Hematopoietic multipotent progenitor cell treated with erythropoietin and hydrocortisone succinate and interleukin-3 and kit ligand, for 8 days (in vitro differentiated cells): Measurements from ENCODE around the gene NXN.
"Not testable (repeated sequence)": the region's sequence is repeated elsewhere in the genome, so short reads cannot be mapped to it uniquely, and the experiment has no call there.

Source experiments
- DNase-seq: peaks from one replicate; pipeline ENCODE4 v3.0.0-alpha.2; 2015

NXN gene

DNA sequence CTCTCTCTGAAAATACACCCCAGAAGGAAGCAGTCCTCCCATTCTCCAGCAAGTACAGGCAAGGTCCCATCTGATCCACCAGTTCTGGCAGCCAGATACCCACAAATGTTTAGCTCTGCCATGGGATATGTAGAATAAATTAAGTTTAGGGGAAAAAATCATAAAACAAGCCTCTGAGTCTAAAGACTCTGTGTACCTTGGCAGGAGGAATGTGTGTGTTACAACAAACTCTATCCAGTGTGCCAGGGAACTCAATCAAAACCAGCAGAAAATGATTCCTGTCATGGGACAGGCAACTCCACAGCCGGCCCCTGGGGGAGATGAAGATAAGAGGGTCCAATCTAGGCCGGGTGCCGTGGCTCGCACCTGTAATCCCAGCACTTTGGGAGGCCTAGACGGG lies 124.0 kb downstream of the NXN start:
- DNase-seq: no peak

DNA sequence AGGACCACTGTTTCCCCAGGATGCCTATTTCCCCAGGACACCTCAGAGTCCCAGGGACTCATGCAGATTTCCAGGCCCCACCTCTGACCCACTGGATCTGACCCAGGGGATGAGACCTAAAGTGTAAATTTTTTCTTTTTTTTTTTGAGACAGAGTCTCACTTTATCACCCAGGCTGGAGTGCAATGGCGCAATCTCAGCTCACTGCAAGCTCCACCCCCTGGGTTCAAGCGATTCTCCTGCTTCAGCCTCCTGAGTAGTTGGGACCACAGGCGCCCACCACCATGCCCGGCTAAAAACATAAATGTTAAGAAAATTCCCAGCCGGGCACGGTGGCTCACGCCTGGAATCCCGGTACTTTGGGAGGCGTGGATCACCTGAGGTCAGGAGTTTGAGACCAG lies 126.7 kb downstream of the NXN start:
- not testable (repeated sequence) for DNase-seq

DNA sequence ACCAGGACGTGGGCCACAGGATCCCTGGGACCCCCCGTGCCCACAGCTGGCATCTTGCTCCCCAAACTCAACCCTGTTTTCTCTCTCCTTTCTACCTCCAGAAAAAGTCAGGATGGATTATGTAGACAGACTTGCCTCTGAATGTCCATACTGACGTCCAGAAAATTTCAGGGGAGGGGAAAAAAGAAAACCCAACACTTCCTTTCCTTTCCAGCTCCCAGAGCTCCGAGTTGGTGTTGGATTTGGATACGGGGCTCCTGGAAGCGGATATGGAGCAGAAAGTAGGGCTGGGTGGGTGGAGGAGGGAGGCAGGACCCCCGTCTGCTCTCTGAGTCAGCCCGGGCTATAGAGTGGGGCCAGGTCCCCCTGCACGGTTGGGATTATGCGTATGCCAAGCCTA lies 127.2 kb downstream of the NXN start:
- no peak for DNase-seq

DNA sequence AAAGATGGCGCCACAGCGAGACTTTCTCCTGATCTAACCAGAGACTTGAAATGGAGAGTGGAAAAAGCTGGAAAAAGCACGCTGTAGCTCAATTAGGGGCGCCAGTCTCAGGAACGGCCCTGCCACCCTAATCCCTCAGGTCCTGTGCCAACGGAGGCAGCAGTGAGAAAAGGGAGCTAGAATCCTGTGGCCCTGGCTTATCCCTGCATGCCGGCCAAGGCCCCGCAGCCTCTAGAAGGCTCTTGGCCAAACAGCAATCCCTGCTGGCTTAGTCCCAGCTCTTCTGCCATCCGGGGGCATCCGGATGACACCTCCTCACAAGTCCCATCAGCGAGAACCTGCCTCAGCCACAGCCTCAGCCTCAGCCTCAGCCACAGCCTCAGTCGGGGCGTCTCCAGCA lies 127.7 kb downstream of the NXN start:
- DNase-seq: no peak

DNA sequence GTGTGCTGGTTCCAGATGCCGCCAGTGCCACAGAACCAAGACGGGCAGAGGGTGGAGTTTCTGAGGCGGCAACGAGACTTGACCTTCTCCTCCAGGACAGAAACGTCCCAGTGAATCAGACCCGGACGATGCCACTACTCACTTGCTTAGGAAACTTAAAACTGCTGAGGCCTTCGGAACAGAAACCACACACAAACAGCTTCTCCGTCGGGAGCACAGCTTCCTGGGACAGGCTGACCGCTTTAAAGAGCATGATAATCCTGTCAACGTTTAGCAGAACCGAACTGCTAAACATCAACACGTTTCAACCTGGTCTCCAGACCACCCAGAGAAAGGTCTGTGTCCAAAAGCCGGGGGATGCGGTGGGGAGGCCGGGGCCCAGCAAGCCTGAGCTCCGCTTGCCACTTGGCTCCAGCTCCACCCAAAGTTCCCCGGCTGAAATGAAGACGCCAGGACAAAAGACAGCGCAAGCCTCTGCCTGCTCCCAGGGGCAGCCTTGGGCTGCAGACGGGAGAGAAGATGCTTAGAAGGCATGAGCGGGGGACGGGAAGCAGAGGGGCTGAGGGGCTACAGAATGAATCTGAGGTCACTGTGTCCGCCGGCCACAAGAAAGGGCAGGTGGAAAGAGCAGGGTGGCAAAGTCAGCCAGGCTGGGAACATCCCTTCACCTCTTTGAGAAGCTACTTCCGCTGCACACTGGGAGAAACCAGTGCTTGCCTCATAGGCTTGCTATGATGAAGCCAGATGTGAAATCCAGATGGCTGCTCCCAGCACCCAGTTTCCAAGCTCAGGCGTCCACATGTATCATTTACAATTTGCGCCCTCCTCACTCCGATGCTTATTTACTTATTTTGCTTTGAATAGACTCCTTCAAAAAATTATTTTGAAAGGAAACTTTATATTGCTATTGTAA lies 128.5 kb downstream of the NXN start:
- DNase-seq: no peak

DNA sequence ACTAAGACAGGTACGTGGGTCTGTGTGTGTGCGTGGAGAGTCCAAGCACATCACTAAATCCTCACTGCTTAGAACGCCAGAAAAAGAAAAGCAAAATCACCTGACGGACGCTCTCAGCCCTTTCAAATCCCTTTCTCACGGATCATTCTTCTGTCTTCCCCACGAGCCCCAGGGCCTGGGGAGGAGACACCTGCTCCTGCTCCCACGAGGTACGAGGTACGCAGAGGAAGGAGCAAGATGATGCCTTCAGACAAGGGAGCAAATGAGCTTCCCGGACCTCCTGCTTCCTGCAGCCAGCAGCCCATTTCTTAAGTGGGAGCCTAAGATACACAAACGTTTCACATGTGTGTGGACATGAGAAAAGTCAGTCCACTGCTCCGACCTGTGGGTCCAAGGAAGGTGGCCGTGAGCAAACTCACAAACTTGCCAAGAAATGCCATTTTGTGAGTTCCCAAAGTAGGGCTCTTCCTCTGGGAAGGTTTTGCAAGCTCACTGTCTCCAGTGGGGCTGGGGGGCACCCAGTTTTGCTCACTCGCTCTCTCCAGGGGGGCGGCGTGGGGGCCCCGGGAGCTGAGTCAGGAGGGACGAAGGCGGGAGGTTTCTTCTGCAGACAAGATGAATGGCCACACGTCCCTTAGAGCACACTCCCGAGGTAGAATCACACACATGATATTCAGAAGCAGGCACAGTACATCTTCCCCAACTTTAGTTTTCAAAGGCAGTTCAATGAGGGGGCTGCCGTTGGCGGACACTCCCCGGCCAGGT lies 129.3 kb downstream of the NXN start:
- no peak for DNase-seq

DNA sequence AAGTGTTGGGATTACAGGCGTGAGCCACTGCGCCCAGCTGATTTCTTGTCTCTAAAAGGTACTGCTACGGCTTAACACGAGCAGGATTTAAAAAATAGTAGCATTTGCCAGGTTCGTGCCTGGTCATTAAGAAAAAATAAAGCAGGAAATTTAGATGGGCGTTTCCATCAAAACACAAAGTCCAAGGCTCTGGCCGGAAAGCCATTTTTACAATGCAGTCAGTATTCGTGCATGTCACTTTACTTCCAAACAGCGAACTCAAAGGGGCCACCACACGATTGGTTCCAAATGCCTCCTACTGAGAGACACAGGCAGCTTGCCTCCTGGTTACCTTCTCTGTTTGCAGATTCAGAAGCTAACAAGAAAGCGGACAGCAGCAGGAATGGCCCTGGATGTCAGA lies 131.2 kb downstream of the NXN start:
- no peak for DNase-seq

DNA sequence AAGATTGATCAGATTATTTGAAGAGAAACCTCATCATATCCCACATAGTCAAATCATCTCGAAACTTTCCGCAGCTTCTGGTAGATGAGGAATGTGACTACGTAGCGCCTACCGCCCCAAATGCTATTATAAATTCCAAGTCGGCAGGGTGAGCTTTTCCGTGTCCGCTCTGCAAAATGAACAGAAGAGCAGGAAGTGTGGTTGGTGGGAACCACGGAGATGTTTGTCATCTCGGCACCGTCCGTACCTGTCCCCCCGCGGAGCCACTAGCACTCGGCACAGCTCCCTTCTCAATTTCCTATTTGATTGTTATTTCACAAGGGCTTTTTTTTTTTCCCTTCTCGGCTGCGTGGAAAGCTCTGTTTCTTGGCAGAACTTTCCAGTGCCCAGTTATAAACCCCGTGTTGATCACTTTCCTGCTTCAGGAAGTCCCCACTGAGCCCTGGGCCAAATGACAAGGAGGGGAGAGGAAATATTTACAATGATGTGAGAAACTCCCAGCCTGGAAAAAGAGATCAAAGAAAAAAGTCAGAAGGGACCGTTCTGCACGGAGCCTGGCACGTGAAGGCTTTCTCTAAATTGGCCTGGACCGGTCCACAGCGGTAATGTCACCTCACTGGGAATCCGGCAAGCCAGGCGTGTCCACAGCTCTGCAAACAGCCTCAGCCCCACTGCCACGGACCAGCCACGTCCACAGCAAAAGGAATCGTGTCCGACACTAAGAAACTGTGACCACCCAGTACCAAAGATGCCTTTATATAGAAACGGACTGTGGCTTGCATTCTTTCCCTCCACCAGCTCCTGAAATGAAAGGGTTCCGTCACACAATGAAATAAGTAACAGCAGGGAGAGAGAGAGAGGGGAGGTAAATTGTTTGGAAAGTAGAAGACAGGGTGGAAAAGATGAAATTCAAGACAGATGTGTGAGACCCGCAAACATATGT lies 132.4 kb downstream of the NXN start:
- DNase-seq: no peak

DNA sequence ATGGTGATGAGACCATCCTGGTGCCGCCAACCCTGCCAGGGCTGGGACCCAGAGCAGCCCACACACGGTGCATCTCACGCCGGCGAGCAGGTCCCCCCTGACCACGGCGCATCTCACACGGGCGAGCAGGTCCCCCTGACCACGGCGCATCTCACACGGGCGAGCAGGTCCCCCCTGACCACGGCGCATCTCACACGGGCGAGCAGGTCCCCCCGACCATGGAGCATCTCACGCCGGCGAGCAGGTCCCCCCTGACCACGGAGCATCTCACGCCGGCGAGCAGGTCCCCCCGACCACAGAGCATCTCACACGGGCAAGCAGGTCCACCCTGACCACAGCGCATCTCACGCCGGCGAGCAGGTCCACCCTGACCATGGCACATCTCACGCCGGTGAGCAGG lies 138.3 kb downstream of the NXN start:
- DNase-seq: no peak

DNA sequence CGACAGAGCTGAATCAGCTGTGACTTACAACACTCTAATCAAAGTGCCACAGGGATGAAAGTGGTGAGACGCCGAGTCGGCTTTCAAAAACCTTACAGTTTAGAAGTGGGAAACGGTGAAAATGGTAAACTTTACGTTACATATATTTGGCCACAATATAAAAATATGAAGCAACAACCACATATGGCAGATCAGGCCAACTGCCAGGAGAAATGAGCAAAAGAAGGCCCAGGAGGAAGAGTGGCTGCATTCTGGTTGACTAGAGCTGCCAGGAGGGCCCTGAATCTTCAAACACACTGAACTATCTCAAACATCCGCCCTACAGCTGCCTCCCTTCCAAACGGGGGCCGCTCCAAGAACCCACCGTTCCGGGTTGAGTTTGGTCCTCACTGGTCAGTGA lies 141.1 kb downstream of the NXN start:
- no peak for DNase-seq

DNA sequence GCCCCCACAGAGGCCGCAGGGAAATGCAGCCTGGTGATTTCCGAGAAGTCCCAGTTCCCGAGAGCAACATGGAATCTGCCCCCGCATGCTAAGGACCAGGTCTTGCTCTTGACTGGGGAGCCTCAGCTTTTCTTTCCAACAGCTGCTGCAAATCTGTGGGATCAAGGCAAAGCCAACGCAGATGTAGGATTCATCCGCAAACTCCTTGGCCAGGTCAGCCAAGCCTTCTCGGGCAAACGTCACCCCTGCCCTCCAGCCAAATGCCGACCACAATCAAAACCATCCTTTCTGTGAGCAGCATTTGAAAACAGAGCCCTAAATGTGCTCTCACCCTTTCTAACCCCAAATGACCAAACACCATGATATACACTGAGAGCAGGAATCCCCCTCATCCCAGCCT lies 143.4 kb downstream of the NXN start:
- no peak for DNase-seq

DNA sequence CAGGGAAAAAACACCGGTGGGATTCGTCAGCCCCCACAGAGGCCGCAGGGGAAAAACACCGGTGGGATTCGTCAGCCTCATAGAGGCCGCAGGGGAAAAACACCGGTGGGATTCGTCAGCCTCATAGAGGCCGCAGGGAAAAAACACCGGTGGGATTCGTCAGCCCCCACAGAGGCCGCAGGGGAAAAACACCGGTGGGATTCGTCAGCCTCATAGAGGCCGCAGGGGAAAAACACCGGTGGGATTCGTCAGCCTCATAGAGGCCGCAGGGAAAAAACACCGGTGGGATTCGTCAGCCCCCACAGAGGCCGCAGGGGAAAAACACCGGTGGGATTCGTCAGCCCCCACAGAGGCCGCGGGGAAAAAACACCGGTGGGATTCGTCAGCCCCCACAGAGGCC lies 143.9 kb downstream of the NXN start:
- not testable (repeated sequence) for DNase-seq

DNA sequence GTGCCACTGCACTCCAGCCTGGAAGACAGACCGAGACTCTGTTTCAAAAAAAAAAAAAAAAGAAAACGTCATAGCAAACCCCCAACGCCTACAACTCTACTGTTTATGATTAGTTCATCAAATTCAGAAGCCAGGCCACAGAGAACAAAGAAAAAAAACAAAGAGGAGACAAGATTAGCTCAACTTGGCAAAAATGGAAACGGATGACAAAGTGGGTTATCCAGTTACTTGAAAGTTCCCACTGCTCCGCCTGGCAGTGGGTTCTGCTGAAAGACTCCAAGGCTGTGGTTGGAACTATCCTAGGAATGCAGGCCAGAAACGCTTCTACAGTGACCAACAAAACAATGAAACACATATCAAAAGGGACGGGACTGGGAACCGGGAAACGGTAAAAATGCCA lies 144.3 kb downstream of the NXN start:
- no peak for DNase-seq

DNA sequence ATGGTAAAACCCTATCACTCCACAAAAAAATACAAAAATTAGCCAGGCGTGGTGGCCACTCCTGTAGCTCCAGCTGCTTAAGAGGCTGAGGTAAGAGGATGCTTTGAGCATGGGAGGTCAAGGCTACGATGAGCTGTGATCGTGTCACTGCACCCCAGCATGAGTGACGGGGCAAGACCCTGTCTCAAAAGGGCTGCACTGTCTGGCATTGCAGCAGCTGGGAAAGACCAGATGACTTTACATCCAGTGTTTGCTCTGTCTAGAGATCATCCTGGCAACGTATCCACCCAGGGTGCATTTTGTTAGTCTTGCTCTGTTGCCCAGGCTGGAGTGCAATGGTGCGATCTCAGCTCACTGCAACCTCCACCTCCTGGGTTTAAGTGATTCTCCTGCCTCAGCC lies 145.4 kb downstream of the NXN start:
- no peak for DNase-seq

DNA sequence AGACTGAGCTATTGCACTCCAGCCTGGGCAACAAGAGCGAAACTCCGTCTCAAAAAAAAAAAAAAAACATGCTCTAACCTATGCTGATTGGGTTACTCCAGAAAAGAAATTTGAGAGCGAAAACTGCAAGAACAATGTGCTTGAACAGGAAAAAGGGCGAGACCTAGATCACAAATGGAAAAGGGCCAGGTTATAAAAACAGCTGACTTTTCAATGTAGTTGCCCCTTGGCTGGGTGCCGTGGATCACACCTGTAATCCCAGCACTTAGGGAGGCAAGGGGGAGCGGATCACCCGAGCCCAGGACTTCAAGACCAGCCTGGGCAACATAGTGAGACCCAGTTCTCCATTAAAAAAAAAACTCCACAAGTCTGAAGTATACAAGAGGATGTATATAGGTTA lies 148.6 kb downstream of the NXN start:
- DNase-seq: no peak

DNA sequence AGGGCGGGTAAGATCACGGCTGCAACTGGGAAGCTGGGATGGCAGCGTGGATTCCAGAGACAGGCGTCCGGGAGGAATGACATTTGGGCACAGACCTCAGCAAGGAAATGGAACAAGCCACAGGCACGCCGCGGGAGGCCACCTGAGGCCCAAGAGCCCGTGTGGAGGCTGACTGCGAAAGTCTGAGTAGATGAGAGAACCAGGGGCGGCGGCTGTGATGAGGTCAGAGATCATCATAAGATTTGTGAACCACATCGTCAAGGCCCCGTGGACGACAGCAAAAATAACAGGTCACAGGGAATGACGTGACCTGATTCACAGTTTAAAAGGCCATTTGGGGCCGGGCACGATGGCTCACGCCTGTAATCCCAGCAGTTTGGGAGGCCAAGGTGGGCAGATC lies 149.2 kb downstream of the NXN start:
- DNase-seq: no peak

DNA sequence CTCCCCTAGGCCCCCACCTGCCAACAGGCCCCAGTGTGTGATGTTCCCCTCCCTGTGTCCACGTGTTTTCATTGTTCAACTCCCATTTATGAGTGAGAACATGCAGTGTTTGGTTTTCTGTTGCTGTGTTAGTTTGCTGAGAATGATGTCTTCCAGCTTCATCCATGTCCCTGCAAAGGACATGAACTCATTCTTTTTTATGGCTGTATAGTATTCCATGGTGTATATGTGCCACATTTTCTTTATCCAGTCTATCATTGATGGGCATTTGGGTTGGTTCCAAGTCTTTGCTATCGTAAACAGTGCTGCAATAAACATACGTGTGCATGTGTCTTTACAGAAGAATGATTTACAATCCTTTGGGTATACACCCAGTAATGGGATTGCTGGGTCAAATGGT lies 150.0 kb downstream of the NXN start:
- DNase-seq: not testable (repeated sequence)

DNA sequence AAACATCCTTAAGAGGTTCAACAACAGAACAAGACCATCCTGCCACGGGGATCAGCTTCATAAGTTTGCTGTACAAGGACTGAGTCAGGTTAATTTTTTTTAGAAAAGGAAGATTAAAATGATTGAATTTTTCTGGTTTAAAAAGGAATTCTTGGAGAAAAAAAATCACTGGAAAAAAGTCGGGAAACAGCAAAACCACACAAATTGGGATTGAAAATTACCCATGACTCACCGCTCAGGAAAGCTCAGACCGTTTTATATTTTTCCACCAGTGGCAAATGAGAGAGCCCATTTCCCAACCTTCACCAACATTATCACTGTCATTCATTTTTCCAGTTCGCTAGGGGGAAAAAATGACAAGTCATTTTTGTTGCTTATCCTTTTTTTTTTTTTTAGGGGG lies 150.8 kb downstream of the NXN start:
- DNase-seq: no peak

DNA sequence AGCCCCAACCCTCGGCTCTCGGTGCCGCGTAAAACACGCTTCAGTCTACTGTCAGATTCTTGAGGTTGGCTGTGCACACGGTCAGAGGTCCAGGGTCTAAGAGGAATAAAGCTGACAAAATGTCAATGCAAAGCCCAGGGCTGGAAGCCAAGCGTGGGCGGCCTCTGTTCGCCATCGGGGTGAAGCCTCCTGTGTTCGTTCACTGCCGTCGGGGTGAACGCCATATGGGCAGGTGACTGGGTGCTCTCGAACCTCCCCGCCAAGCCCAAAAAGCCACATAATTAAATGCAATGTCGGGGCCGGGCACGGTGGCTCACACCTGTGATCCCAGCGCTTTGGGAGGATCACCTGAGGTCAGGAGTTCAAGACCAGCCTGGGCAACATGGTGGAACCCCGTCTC lies 152.8 kb downstream of the NXN start:
- DNase-seq: no peak

DNA sequence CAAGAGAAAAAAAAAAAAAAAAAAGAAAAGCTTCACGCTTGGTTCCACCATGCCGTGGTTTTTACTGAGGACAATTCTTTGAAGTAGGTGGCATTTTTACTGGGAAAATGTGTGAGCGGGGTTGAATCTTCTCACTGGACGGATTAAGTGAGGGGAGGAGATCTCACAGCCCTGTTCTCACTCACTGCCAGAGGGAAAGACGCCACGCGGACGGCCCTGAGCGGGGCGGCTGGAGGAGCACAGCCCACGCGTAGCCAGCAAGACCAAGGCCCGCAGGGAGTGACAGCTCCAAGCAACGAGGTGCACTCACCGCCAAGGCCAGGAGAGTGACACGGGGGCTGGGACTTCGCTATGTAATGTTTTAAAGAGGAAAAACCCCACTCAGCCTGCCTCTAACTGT lies 154.4 kb downstream of the NXN start:
- no peak for DNase-seq

DNA sequence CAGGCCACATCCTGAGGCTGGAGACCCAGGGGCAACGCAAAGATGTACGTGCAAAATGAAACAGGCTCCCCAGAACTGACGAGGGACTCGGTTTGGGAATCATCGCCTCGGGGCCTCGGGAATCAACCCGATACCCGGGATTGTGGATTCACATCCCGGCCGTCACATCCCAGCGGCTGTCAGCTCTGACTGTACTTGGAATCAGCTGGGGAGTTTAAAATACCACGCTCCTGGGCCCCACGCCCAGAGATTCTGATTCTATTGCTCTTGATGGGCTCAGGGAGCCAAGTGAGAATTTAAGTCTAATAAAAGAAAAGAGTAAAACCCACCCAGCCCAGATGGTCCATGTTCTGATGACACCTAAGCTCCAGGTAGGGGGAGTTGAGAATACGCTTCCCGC lies 155.2 kb downstream of the NXN start:
- no peak for DNase-seq

DNA sequence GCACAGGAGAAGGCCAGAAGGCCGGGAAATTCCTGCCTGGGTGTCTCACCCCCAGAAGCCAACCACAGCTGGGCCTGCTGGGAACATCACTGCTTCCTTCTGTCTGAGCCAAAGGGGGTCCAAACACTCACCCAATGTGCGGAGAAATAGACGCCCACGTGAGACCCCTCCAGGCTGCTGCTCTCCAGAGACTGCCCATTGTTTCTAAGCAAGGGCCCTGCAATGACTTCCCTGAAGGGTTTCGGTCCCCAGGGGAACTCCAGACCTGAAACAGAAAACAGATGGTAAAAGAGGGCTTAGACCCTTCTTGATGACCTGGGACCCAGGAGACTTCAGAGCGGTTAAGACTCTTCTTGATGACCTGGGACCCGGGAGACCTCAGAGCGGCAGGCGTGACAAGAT lies 156.1 kb downstream of the NXN start:
- no peak for DNase-seq

DNA sequence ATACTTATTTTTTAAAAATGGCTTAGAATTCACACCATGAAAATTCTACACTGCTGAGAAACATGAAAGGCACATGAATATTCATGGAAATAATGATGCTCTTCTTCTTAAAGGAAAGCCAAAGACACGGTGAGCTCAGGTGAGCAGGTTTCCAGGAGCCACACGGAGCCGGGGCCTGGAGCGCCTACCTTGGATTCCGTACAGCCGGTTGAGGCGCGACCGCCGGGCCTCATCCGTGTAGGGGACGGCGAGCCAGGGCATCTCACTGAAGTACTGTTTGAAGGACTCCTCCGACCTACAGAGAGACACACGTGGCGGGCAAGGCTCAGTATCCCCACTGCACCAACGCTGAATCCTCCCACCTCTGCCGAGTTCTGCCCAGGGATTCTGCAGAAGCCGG lies 160.3 kb downstream of the NXN start:
- DNase-seq: no peak
